HCT116 (cell line): ENCODE measurements around the gene PLEKHA4.

Experiments used
- POLR2A ChIP-seq: IDR thresholded peaks from 2 replicates; pipeline ENCODE4 v1.7.0; 2011; ENCODE audit warnings: borderline replicate concordance; ENCODE audit not compliant: insufficient read depth, insufficient read length; ENCODE audit errors: extremely low read depth
- YY1 ChIP-seq: IDR thresholded peaks from 2 replicates; pipeline ENCODE4 v1.6.1; 2011; ENCODE audit warnings: low read length, low read depth, moderate library complexity, mild to moderate bottlenecking; ENCODE audit not compliant: insufficient replicate concordance; ENCODE audit errors: extremely low read depth
- ZNF274 ChIP-seq: fragments of 200-500 bp; sonication (Bioruptor generic); IDR thresholded peaks from 2 replicates; pipeline ENCODE4 v1.6.1; 2014; ENCODE audit warnings: mild to moderate bottlenecking, low read depth, low read length, inconsistent platforms

- no peak for TF ChIP-seq POLR2A
- no peak for TF ChIP-seq ZNF274
- TF ChIP-seq YY1, result no peak
Observed at GRCh38 chr19:48867746-48868113, 687 bp downstream of the PLEKHA4 start.
